Measurements from ENCODE around the gene ADRA1B.

DNA sequence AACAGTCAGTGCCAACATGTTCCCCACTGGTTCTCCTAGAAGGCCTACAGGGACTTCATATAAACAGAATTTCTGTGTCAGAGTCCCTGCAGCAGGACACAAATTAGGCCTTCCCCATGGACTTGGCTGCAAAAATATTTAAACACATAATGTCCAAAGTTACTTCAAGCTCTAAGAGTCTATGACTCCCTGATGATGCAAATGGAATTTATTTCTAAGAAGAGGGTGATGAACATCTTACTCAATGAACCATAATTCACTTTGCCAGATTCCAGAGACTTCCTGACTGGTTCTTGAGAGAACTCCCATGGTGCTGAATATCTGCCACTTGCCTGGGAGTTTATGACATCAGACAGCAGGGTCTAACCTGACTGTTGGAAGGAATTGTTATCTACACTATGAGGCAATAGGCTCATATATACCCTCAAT is 32.7 kb upstream of the ADRA1B start:
- TF ChIP-seq ZBTB7A (IDR thresholded peaks at IDR 0.05; ENCODE audit: low read depth) (no peak), CEBPB (IDR thresholded peaks at IDR 0.05) (no peak), CREB1 (IDR thresholded peaks at IDR 0.05; ENCODE audit: low read depth) (no peak), REST (IDR thresholded peaks at IDR 0.05; ENCODE audit: low read depth) (no peak), TCF12 (IDR thresholded peaks at IDR 0.05; ENCODE audit: low read depth) (no peak), MAX (IDR thresholded peaks at IDR 0.05) (no peak)
